ENCODE measurements around the gene BDKRB2.

Gene BDKRB2

GRCh38 chr14:96204151-96205058 is at the start of gene BDKRB2:
BDKRB2 (plus strand) TSS chr14:96204839; CDS start chr14:96237108, 32,269 bp downstream.
- no peak for FAIRE-seq

DNA sequence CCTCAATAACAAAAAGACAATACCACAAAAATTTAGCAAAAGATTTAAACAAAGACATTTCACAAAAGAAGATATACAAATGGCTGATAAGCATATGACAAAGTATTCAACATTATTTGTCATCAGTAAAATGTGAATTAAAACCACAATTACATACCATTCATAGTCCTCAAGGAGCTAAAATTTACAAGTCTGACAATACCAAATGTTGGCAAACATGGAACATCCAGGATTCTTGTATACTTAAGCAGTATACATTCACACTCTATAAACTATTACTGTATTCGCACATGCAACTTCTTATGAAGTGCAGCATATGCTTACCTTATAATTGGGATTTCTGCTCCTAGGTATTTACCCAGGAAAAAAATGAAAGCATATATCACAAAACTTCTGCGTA is 49.7 kb upstream of the BDKRB2 start:
- FAIRE-seq: no peak

- no peak for FAIRE-seq
Observed at GRCh38 chr14:96156804-96157760, 47.6 kb upstream of the BDKRB2 start.

DNA sequence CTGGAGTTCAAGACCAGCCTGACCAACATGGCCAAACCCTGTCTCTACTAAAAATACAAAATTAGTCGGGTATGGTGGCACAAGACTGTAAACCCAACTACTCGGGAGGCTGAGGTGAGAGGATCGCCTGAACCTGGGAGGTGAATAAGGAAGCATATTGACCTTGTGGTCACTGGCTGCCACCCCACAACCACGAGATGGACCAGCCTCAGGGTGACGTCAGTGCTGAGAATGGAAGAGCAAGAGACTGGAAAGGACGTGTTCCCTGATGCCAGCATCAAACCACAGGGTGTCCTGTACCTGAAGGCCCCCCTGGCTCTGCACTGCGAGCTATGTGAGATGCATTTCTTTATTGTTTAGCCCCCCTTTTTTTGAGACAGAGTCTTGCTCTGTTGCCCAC is 45.9 kb upstream of the BDKRB2 start:
- FAIRE-seq: no peak

DNA sequence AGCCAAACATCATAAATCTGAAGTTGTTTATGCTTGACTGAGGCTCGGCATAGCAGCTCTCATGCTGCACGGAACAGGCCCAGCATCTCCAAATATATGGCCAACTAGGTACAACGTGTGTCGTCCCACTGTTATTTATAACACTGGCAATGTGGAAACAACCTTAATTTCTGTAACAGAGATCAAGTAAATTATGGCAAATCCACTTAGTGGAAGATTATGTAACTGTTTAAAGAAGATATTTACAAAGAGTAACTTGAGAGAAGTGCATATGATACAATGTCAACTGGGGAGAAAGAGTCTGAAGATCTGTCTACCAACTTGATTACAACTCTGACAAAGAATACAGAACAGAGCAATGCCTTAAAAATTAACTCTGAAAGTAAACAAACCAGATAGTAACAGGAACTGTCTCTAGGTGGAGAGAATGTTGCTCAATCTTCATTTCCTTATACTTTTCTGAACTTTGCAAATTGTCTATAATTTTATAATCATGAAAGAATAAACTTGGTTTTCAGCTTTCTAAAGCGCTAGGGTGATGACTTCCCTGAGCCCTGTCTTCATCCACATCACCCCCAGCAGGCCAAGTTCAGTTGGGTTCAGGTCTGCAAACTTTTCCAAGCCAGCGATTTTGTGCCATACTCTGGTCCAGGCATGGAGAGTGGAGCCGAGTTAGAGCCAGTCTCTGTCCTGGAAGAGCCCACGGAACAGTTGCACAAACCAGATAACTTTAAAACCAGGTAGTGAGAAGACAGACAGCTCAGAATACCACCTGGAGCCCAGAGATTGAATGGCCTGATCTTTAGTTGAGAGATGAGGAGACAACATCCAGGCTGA is 44.3 kb upstream of the BDKRB2 start:
- no peak for FAIRE-seq

- FAIRE-seq: no peak
Observed at GRCh38 chr14:96160913-96161310, 43.7 kb upstream of the BDKRB2 start.

- no peak for FAIRE-seq
Observed at GRCh38 chr14:96161636-96162035, 43.0 kb upstream of the BDKRB2 start.

- FAIRE-seq: no peak
Observed at GRCh38 chr14:96162265-96162664, 42.4 kb upstream of the BDKRB2 start.

DNA sequence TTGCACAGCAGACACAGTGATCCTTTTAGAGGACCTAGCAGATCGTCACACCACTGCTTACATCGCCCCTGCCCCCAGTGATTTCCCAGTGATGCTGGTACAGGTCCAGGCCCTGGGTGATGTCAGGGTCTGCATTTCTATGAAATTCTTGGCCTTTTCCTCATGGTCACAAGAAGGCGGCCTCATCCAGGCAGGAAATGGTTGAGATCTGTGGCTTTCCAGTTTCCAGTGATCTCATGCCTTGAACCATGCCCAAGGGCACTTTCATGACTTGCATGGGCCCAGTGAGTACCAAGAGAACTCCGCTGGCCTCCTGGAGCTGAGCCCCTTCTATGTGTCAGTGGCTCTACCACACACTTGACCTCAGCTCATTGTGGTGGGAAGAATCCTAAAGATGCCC is 41.9 kb upstream of the BDKRB2 start:
- FAIRE-seq: no peak

DNA sequence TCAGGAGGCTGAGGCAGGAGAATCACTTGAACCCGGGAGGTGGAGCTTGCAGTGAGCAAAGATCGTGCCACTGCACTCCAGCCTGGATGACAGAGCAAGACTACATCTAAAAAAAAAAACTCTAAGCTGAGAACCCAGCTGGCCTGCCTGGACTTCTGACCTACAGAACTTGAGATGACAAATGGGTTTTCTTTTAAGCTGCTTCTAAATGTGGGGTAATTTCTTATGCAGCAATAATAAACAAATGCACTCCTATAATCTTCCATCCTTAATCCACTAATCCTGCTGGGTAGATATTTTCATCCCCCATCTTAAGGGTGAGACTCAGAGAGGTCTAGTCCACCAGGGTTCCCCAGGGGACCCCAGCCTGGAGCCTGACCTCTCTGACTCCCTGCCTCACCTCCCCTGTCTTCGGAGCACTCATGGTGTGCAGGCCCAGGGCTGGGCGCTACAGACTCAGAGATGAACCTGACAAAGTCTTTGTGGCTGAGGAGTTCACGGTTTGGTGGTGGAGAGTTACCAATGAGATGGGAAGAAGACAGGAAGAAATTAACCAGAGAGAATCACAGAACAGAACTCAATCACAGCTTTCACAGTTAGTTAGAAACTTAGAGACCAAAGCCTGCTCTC is 39.7 kb upstream of the BDKRB2 start:
- no peak for FAIRE-seq

DNA sequence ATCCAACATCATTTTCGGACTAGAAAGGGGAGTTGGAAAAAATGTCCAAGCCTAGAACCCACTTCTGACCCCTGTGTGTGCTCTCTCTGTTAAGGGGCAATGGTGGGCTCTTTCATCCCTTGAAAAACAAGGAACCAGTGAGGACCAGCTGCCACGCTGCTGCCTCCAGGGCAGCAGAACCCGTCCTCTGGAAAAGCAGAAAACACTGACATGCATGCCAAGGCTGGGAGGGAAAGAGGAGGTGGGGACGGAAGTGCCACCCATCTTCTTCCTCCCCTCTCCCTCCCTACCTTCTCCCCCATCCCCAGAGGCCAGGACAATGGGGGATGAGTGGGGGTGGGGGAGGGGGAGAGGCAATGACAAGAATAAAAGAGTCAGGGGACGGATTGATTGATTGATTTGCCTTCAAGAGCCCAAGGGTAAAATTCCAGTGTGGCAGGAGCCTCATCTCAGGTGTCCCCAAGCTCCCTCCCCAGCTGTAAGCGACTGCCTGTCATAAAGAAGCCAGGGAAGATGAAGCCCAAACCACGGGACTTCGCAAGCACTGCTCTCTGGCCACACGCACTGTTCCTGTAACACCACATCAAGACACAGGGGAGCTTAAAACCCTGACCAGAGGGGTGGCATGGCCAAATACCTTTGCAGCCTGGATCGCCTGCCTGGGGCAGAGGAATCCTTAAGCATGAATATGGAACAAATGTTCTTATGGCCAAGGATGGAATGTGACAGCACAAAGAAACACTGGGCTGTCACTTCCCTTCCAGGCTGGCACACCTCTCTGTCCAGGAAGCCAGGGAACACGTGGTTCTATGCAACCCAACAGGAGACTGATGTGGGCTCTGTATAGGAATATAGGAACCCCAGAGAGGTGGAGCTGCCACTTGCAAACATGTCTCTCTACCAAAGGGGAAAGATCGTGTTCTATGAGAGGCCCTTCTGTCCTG is 38.9 kb upstream of the BDKRB2 start:
- no peak for FAIRE-seq

GRCh38 chr14:96166461-96167223 is 38.0 kb upstream of the BDKRB2 start:
- no peak for FAIRE-seq

- FAIRE-seq: no peak
Observed at GRCh38 chr14:96167224-96168148, 37.2 kb upstream of the BDKRB2 start.

DNA sequence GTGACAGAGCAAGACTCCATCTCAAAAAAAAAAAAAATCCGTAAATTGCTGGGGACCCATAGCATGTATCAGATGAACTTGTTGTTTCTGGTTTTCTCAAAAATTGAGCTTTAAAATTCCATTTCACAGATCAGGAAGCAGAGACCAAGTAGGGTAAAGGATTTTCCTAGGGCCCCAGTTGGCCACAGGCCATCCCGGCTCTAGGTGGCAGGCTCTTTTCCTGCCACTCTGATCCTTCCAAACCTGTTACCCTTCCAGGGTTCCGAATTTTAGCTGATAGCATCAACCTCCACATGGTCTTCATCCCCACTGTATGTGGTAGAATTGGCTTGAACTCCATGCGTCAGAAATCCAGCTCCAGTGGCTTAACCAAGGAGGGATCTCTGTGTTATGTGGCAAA is 36.1 kb upstream of the BDKRB2 start:
- no peak for FAIRE-seq

DNA sequence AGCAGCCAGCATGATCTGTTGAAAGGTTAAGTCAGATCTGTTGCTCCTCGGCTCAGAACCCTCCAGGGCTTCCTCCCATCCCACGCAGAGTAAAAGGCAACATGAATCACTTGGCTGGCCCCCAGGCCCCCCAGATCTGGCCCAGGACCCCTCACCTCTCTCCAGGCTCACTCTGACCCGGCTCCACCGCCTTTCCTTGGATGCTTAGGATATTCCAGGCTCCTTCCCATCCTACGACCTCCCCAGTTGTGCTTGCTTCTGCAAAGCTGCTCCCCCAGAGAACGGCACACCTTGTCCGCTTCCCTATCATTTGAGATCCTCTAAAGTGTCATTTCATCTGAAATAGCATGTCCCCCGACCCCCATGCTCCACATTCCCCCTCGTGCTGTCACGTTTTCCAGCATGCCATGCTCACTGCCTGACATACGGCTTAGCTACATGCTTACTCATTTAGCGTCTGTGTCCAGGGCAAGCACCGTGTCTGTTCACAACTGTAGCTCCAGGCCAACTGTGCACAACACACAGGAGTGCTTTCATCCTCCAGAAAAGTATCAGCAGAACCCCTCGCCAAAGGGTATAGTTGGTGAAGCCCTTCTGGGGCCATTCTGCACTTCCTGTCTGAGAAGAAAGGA is 33.6 kb upstream of the BDKRB2 start:
- FAIRE-seq: no peak

- no peak for FAIRE-seq
Observed at GRCh38 chr14:96173636-96174475, 30.8 kb upstream of the BDKRB2 start.

GRCh38 chr14:96176275-96176674 is 28.4 kb upstream of the BDKRB2 start:
- FAIRE-seq: no peak

- FAIRE-seq: no peak
Observed at GRCh38 chr14:96176811-96177211, 27.8 kb upstream of the BDKRB2 start.

Data from G401.6 (cell line).